HFFc6 (cell line): Measurements from ENCODE around the gene IMMP2L. TPM values are rescaled to one million over a fixed set of nuclear protein-coding genes. Genes with fewer than 3 reads are reported as not detected.

ENCODE experiments used
- DNase-seq: peaks from one replicate; pipeline ENCODE4 v3.0.0-alpha.2; 2018
- H3K27ac Mint-ChIP-seq: 2 replicates; pipeline ENCODE4 v1.8.0; 2020; ENCODE audit warnings: mild to moderate bottlenecking, mixed read lengths
- H3K27me3 Mint-ChIP-seq: 2 replicates; pipeline ENCODE4 v1.8.0; 2021; ENCODE audit warnings: mild to moderate bottlenecking, moderate library complexity, mixed read lengths; ENCODE audit not compliant: insufficient read depth
- H3K36me3 Mint-ChIP-seq: 2 replicates; pipeline ENCODE4 v1.8.0; 2021; ENCODE audit warnings: low read depth, mixed read lengths
- H3K4me1 Mint-ChIP-seq: 2 replicates; pipeline ENCODE4 v1.8.0; 2020; ENCODE audit warnings: low read depth, mixed read lengths
- H3K4me3 Mint-ChIP-seq: 2 replicates; pipeline ENCODE4 v1.8.0; 2020; ENCODE audit warnings: mild to moderate bottlenecking, moderate library complexity, mixed read lengths
- H3K9me3 Mint-ChIP-seq: 2 replicates; pipeline ENCODE4 v1.8.0; 2020; ENCODE audit warnings: mild to moderate bottlenecking, mixed read lengths
- total RNA-seq, 6 experiments: library from RNA; stranded (reverse); fragmentation: NEBNext Ultra II Directional; extraction: Animal tissue kit (Norgen Biotek cat#: 25700); gene quantifications; 2 replicates in 1 of 6; 3 replicates in 5 of 6; pipeline ENCODE4 v1.2.3, GENCODE V29; 2021
- TF ChIP-seq, protein P1 (sequence below): fragments of 200-600 bp; sonication (generic); IDR thresholded peaks from 2 replicates; pipeline ENCODE4 v1.5.0; 2021; ENCODE audit warnings: antibody characterized with exemption, mild to moderate bottlenecking

IMMP2L gene
- total RNA-seq, 6 experiments from 2014 or later, result 7.2 to 13.6 (median 10.1) TPM

- DNase-seq, result no peak
- H3K27me3 Mint-ChIP-seq, result peaks cover 6% of the 10 kb centered on the region
- H3K27ac Mint-ChIP-seq, result no peak overlapping the region
- TF ChIP-seq, protein P1, sequence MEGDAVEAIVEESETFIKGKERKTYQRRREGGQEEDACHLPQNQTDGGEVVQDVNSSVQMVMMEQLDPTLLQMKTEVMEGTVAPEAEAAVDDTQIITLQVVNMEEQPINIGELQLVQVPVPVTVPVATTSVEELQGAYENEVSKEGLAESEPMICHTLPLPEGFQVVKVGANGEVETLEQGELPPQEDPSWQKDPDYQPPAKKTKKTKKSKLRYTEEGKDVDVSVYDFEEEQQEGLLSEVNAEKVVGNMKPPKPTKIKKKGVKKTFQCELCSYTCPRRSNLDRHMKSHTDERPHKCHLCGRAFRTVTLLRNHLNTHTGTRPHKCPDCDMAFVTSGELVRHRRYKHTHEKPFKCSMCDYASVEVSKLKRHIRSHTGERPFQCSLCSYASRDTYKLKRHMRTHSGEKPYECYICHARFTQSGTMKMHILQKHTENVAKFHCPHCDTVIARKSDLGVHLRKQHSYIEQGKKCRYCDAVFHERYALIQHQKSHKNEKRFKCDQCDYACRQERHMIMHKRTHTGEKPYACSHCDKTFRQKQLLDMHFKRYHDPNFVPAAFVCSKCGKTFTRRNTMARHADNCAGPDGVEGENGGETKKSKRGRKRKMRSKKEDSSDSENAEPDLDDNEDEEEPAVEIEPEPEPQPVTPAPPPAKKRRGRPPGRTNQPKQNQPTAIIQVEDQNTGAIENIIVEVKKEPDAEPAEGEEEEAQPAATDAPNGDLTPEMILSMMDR, result no peak
- H3K9me3 Mint-ChIP-seq, result no peaks in the 10 kb centered on the region
- H3K36me3 Mint-ChIP-seq, result no peaks in the 10 kb centered on the region; the same call in 1 of the 2 replicates
- no peaks in the 10 kb centered on the region for H3K4me1 Mint-ChIP-seq
- no peak overlapping the region for H3K4me3 Mint-ChIP-seq
Observed at GRCh38 chr7:111595780-111596179, 33.5 kb upstream of the IMMP2L start.

DNA sequence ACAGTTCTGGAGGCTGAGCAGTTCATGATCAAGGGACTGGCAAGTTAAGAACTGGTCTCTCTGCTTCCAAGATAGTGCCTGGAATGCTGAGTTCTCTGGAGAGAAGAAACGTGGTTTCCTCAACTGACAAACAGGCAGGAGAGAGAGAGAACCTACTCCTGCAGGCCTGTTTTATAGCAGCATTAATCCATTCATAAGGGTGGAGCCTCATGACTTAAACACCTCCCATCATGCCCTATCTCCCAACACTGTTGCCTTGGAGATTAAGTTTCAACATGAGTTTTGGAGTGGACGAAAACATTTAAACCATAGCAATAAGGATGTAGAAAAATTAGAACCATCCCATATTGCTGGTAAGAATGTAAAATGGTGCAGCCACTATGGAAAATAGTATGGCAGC, 32.3 kb upstream of the IMMP2L start:
- H3K4me3 Mint-ChIP-seq, result no peak overlapping the region
- no peak for DNase-seq
- no peaks in the 10 kb centered on the region for H3K4me1 Mint-ChIP-seq
- no peaks in the 10 kb centered on the region; the same call in 1 of the 2 replicates for H3K36me3 Mint-ChIP-seq
- no peaks in the 10 kb centered on the region for H3K9me3 Mint-ChIP-seq
- H3K27me3 Mint-ChIP-seq, result peaks cover 3% of the 10 kb centered on the region; the same call in 1 of the 2 replicates
- TF ChIP-seq, protein P1, result no peak
- no peak overlapping the region for H3K27ac Mint-ChIP-seq

GRCh38 chr7:111593343-111593742, 31.1 kb upstream of the IMMP2L start:
- H3K27ac Mint-ChIP-seq, result no peak overlapping the region

DNA sequence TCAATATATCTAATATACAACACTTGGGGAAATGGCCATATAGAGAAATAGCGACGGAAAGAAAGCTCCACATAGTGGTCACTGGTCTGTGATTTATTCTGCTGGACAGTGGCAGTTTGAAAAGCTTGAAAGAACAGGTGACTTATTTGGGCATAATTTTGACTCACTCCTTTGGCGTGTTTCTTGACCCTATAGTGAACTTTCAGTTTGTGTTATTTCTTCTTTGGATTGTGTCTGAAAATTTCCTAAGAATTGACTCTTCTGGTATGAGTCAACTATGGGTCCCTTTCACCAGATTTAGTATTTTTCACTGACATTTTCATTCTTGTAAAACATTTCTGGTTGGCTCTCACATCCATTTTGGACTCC, 25.8 kb upstream of the IMMP2L start:
- Mint-ChIP-seq H3K4me1 (peaks cover 12% of the 10 kb centered on the region; the same call in 1 of the 2 replicates), H3K4me3 (no peak overlapping the region), H3K36me3 (no peaks in the 10 kb centered on the region), H3K27ac (no peak overlapping the region), H3K9me3 (no peaks in the 10 kb centered on the region), H3K27me3 (no peaks in the 10 kb centered on the region)
- DNase-seq, result peak; percentile 1
- TF ChIP-seq, protein P1, result no peak

More at GRCh38 chr7:111593343-111593742, 31.1 kb upstream of the IMMP2L start:
- TF ChIP-seq, protein P1, result no peak
- Mint-ChIP-seq H3K9me3 (no peaks in the 10 kb centered on the region), H3K36me3 (no peaks in the 10 kb centered on the region; the same call in 1 of the 2 replicates), H3K4me3 (no peak overlapping the region), H3K27me3 (peaks cover 3% of the 10 kb centered on the region; the same call in 1 of the 2 replicates), H3K4me1 (peaks cover under 1% of the 10 kb centered on the region; the same call in 1 of the 2 replicates)
- no peak for DNase-seq

DNA sequence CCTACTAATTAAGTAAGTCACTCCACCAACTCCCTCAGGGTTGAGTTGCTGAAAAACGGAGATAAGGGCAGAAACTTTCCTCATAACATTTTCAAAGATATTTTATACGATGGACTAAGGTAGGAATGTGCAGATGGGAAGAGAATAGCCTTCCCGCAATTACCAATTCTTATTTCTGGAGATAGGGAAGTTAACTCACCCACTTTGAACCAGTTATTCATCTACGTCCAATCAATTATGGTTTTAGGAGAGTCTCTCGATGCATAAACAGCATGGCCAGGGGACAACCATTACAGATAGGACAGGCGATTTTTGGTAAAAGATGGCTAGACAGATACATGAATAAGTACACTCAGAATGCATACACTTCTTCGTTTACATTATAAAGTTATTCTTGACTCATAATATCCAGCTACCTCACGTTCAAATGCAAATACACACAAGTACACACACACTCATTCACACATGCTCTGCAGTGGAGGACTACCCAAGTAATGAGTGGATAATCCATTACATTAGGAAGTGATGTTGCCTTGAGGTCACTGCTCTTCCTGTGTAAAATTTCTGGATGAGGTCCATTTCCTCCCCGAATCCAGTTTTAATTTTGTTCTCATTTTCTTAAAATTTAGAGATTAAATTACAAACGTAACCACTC, 25.2 kb upstream of the IMMP2L start:
- H3K36me3 Mint-ChIP-seq, result no peaks in the 10 kb centered on the region
- H3K27ac Mint-ChIP-seq, result no peak overlapping the region
- H3K4me3 Mint-ChIP-seq, result no peak overlapping the region
- no peaks in the 10 kb centered on the region for H3K27me3 Mint-ChIP-seq
- H3K9me3 Mint-ChIP-seq, result no peaks in the 10 kb centered on the region
- H3K4me1 Mint-ChIP-seq, result peaks cover 12% of the 10 kb centered on the region; the same call in 1 of the 2 replicates
- TF ChIP-seq, protein P1, result no peak
- no peak for DNase-seq
